Endodermal cell (in vitro differentiated cells): ENCODE measurements around the gene ADAMTS15. TPM values are rescaled to one million over a fixed set of nuclear protein-coding genes. Genes with fewer than 3 reads are reported as not detected.

Experiments
- DNase-seq: peaks from one replicate; pipeline ENCODE4 v3.0.0-alpha.2; 2017
- H3K27ac ChIP-seq: 2 replicates; pipeline ENCODE4 v1.5.1; 2013; ENCODE audit warnings: mild to moderate bottlenecking, low read depth, low read length, moderate library complexity
- H3K27me3 ChIP-seq: 2 replicates; pipeline ENCODE4 v1.6.1; 2013; ENCODE audit warnings: mild to moderate bottlenecking, low read length, moderate library complexity; ENCODE audit not compliant: insufficient read depth, control insufficient read depth, poor library complexity, severe bottlenecking
- H3K36me3 ChIP-seq: 2 replicates; pipeline ENCODE4 v1.7.0; 2013; ENCODE audit warnings: mild to moderate bottlenecking, low read length, moderate library complexity; ENCODE audit not compliant: control insufficient read depth, insufficient read depth
- H3K4me1 ChIP-seq: one replicate; pipeline ENCODE4 v1.7.0; 2013; ENCODE audit warnings: low read length; ENCODE audit not compliant: control insufficient read depth, insufficient read depth
- H3K4me3 ChIP-seq: 2 replicates; pipeline ENCODE4 v1.5.1; 2013; ENCODE audit warnings: mild to moderate bottlenecking, low read length, moderate library complexity
- H3K9ac ChIP-seq: 2 replicates; pipeline ENCODE4 v1.6.1; 2013; ENCODE audit warnings: mild to moderate bottlenecking, low read length, moderate library complexity; ENCODE audit not compliant: poor library complexity, severe bottlenecking; ENCODE audit errors: extremely low read depth
- H3K9me3 ChIP-seq: 2 replicates; pipeline ENCODE4 v1.6.1; 2013; ENCODE audit warnings: mild to moderate bottlenecking, low read length, moderate library complexity; ENCODE audit not compliant: control insufficient read depth
- H3K27ac Mint-ChIP-seq: 2 replicates; pipeline ENCODE4 v1.8.0; 2020; ENCODE audit warnings: mixed read lengths
- H3K27me3 Mint-ChIP-seq: 2 replicates; pipeline ENCODE4 v1.8.0; 2021; ENCODE audit warnings: mild to moderate bottlenecking, mixed read lengths; ENCODE audit not compliant: insufficient read depth
- H3K36me3 Mint-ChIP-seq: 2 replicates; pipeline ENCODE4 v1.8.0; 2020; ENCODE audit warnings: low read depth, mixed read lengths
- H3K4me1 Mint-ChIP-seq: 2 replicates; pipeline ENCODE4 v1.8.0; 2020; ENCODE audit warnings: mixed read lengths
- H3K4me3 Mint-ChIP-seq: 2 replicates; pipeline ENCODE4 v1.8.0; 2020; ENCODE audit warnings: mild to moderate bottlenecking, moderate library complexity, mixed read lengths
- H3K9me3 Mint-ChIP-seq: 2 replicates; pipeline ENCODE4 v1.8.0; 2020; ENCODE audit warnings: mild to moderate bottlenecking, mixed read lengths
- WGBS, 2 experiments: methylation state at CpG; one replicate each; pipeline versions ENCODE4 v1.1.5 to v1.1.7; 2013; ENCODE audit warnings: missing lambda C conversion rate in 2 of 2, mixed read lengths in 1 of 2; ENCODE audit not compliant: insufficient coverage in 1 of 2, insufficient read length in 1 of 2; 5-methylcytosine and 5-hydroxymethylcytosine counted together
- total RNA-seq, 2 donors: library from RNA; stranded (reverse); fragmentation: NEBNext Ultra II Directional in 1 of 2; extraction: Animal tissue kit (Norgen Biotek cat#: 25700) in 1 of 2; gene quantifications; 2 replicates in 1 of 2; 3 replicates in 1 of 2; pipeline ENCODE4 v1.2.1, GENCODE V29; 2021
- TF ChIP-seq, protein P1 (sequence below): fragments of 200-600 bp; sonication (generic); conservative IDR thresholded peaks from 2 replicates; pipeline ENCODE4 v1.5.0; 2021; ENCODE audit warnings: antibody characterized with exemption, mild to moderate bottlenecking

ADAMTS15 gene
- total RNA-seq, 2 donors from 2014 or later = 0.27 to 1.0 TPM

DNA sequence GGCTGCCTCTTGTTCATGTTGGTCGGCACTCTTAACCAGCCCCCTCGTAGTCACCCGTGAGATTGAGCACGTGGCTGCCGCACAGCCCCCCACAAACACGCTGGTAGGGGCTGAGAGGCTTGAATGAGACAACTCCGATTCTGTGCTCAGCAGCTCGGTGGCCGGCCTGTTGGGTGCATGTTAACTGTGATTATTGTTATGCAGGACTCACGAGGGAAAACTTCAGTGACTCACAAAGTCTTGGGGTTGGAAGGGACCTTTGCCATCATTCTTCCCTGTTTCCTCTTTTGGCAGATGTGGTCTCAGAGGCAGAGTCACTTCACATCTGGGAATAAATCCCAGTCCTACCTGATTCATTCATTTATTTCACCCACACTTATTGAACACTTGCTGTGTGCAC lies 75.2 kb downstream of the ADAMTS15 start:
- H3K4me1 Mint-ChIP-seq = peaks cover 10% of the 10 kb centered on the region
- H3K4me3 Mint-ChIP-seq = no peak overlapping the region

GRCh38 chr11:130524132-130524790 lies 75.8 kb downstream of the ADAMTS15 start:
- no peaks in the 10 kb centered on the region for H3K4me1 ChIP-seq
- WGBS, 2 experiments = 92% methylated on average over 5 to 8 of the region's 8 CpGs
- no peaks in the 10 kb centered on the region for H3K9me3 ChIP-seq
- no peaks in the 10 kb centered on the region for H3K27me3 ChIP-seq
- peaks cover 13% of the 10 kb centered on the region for H3K27me3 Mint-ChIP-seq
- H3K36me3 Mint-ChIP-seq = no peaks in the 10 kb centered on the region
- H3K27ac Mint-ChIP-seq = no peak overlapping the region
- H3K27ac ChIP-seq = no peak overlapping the region
- TF ChIP-seq, protein P1, sequence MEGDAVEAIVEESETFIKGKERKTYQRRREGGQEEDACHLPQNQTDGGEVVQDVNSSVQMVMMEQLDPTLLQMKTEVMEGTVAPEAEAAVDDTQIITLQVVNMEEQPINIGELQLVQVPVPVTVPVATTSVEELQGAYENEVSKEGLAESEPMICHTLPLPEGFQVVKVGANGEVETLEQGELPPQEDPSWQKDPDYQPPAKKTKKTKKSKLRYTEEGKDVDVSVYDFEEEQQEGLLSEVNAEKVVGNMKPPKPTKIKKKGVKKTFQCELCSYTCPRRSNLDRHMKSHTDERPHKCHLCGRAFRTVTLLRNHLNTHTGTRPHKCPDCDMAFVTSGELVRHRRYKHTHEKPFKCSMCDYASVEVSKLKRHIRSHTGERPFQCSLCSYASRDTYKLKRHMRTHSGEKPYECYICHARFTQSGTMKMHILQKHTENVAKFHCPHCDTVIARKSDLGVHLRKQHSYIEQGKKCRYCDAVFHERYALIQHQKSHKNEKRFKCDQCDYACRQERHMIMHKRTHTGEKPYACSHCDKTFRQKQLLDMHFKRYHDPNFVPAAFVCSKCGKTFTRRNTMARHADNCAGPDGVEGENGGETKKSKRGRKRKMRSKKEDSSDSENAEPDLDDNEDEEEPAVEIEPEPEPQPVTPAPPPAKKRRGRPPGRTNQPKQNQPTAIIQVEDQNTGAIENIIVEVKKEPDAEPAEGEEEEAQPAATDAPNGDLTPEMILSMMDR = no peak
- H3K4me1 Mint-ChIP-seq = peaks cover 10% of the 10 kb centered on the region
- no peak overlapping the region for H3K9ac ChIP-seq
- no peak overlapping the region for H3K4me3 Mint-ChIP-seq
- H3K9me3 Mint-ChIP-seq = no peaks in the 10 kb centered on the region
- DNase-seq = no peak
- no peaks in the 10 kb centered on the region for H3K36me3 ChIP-seq
- no peak overlapping the region for H3K4me3 ChIP-seq

More for the DNA sequence above, 75.2 kb downstream of the ADAMTS15 start:
- Mint-ChIP-seq H3K9me3 (no peaks in the 10 kb centered on the region), H3K27ac (no peak overlapping the region), H3K27me3 (peaks cover 13% of the 10 kb centered on the region), H3K36me3 (no peaks in the 10 kb centered on the region)
- TF ChIP-seq, protein P1 = no peak
- Histone ChIP-seq H3K4me1 (no peaks in the 10 kb centered on the region), H3K4me3 (no peak overlapping the region), H3K27ac (no peak overlapping the region), H3K9ac (no peak overlapping the region), H3K27me3 (no peaks in the 10 kb centered on the region), H3K36me3 (no peaks in the 10 kb centered on the region), H3K9me3 (no peaks in the 10 kb centered on the region)
- WGBS, 2 experiments = 73 to 74% methylated on average over 5 to 10 of the region's 10 CpGs
- peak; percentile 63 for DNase-seq

DNA sequence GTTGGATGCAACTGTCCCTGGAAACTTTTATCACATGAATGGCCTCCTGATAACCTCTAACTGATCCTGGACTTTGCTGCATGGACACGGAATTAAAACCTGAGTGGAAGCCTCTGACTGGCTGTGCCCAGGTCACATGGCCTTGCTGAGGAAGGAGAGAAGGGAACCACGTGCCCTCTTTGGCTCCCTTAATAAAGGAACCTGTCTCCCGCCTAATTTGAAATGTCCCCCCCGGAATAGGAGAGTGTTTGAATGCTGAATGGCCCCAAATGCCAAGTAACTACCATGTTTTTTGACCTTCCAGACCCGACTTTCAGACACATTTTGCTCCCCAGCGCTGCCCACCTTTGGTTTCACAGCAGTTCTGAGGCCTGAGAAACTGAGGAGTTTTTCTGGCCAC lies 76.9 kb downstream of the ADAMTS15 start:
- peaks cover 10% of the 10 kb centered on the region for H3K4me1 Mint-ChIP-seq
- Histone ChIP-seq H3K9ac (no peak overlapping the region), H3K36me3 (no peaks in the 10 kb centered on the region), H3K9me3 (no peaks in the 10 kb centered on the region), H3K4me1 (no peaks in the 10 kb centered on the region), H3K27ac (no peak overlapping the region), H3K4me3 (no peak overlapping the region), H3K27me3 (no peaks in the 10 kb centered on the region)
- H3K36me3 Mint-ChIP-seq = no peaks in the 10 kb centered on the region
- no peak overlapping the region for H3K27ac Mint-ChIP-seq
- TF ChIP-seq, protein P1 = no peak
- no peaks in the 10 kb centered on the region for H3K9me3 Mint-ChIP-seq
- H3K27me3 Mint-ChIP-seq = peaks cover 13% of the 10 kb centered on the region
- no peak overlapping the region for H3K4me3 Mint-ChIP-seq
- no peak for DNase-seq
- WGBS, 2 experiments = 87 to 88% methylated on average over 3 to 6 of the region's 6 CpGs

Other genes starting within 250 kb of the ADAMTS15 start
- 10 to 100 TPM; 66.1 to 69.2 TPM for gene ZBTB44, start 133.7 kb upstream of the ADAMTS15 start, total RNA-seq
- gene ADAMTS8, start 20.0 kb upstream of the ADAMTS15 start, total RNA-seq = 1 to 10 TPM in 1 of 2 donors, under 1 TPM in 1; 1.00 to 4.0 TPM